ENCODE measurements around the gene RPRM.

The RPRM gene

GRCh38 chr2:153464395-153464794 is 14.2 kb downstream of the RPRM start:
- no peak for TF ChIP-seq TAF1 (IDR thresholded peaks at IDR 0.05; ENCODE audit: borderline replicate concordance, insufficient read depth, low read length)
- no peak for TF ChIP-seq SIN3A (IDR thresholded peaks at IDR 0.05; ENCODE audit: borderline replicate concordance, insufficient read depth, low read length)

- TF ChIP-seq SIN3A (IDR thresholded peaks at IDR 0.05; ENCODE audit: borderline replicate concordance, insufficient read depth, low read length) (no peak), REST (IDR thresholded peaks at IDR 0.05; ENCODE audit: insufficient read depth in 1 of 2, low read depth in 2 of 2, low read length in 2 of 2) (no peak)
These were observed 16.2 kb downstream of the RPRM start for GRCh38 chr2:153462338-153462859.

GRCh38 chr2:153461453-153461852 is 17.1 kb downstream of the RPRM start:
- TF ChIP-seq TAF1 (IDR thresholded peaks at IDR 0.05; ENCODE audit: borderline replicate concordance, insufficient read depth, low read length) (no peak), SIN3A (IDR thresholded peaks at IDR 0.05; ENCODE audit: borderline replicate concordance, insufficient read depth, low read length) (no peak), REST (IDR thresholded peaks at IDR 0.05; ENCODE audit: insufficient read depth in 1 of 2, low read depth in 2 of 2, low read length in 2 of 2) (no peak), FOXP2 (optimal IDR thresholded peaks at IDR 0.05; ENCODE audit: borderline replicate concordance, extremely low read depth, extremely low read length, insufficient read depth) (no peak), POLR2AphosphoS5 (IDR thresholded peaks at IDR 0.05; ENCODE audit: low read depth, low read length) (no peak)

- TF ChIP-seq REST (IDR thresholded peaks at IDR 0.05; ENCODE audit: insufficient read depth in 1 of 2, low read depth in 2 of 2, low read length in 2 of 2) (no peak), FOXP2 (optimal IDR thresholded peaks at IDR 0.05; ENCODE audit: borderline replicate concordance, extremely low read depth, extremely low read length, insufficient read depth) (no peak), POLR2AphosphoS5 (IDR thresholded peaks at IDR 0.05; ENCODE audit: low read depth, low read length) (no peak), TAF1 (IDR thresholded peaks at IDR 0.05; ENCODE audit: borderline replicate concordance, insufficient read depth, low read length) (no peak), SIN3A (IDR thresholded peaks at IDR 0.05; ENCODE audit: borderline replicate concordance, insufficient read depth, low read length) (no peak)
These were observed 22.7 kb downstream of the RPRM start for GRCh38 chr2:153455861-153456260.

- TF ChIP-seq FOXP2 (optimal IDR thresholded peaks at IDR 0.05; ENCODE audit: borderline replicate concordance, extremely low read depth, extremely low read length, insufficient read depth) (no peak), POLR2AphosphoS5 (IDR thresholded peaks at IDR 0.05; ENCODE audit: low read depth, low read length) (no peak), SIN3A (IDR thresholded peaks at IDR 0.05; ENCODE audit: borderline replicate concordance, insufficient read depth, low read length) (no peak), REST (IDR thresholded peaks at IDR 0.05; ENCODE audit: insufficient read depth in 1 of 2, low read depth in 2 of 2, low read length in 2 of 2) (no peak), TAF1 (IDR thresholded peaks at IDR 0.05; ENCODE audit: borderline replicate concordance, insufficient read depth, low read length) (no peak)
These were observed 23.2 kb downstream of the RPRM start for GRCh38 chr2:153455403-153455802.

All from PFSK-1 (cell line).